Endothelial cell of umbilical vein (primary cell): Measurements from ENCODE around the gene ABHD17A. TPM values are rescaled to one million over a fixed set of nuclear protein-coding genes. Genes with fewer than 3 reads are reported as not detected.

Experiments
- BruUV-seq: library from RNA; stranded (reverse); fragments of 400-500 nt; replicated peaks from 2 replicates; lab custom pipeline; 2021; lab: Mats Ljungman, UMichigan
- CTCF ChIA-PET: fragments of 300-600, 350-600 bp; sonication (Branson Sonifier 250); formaldehyde crosslinking; loops from one replicate; lab custom pipeline; 2021; ENCODE audit warnings: antibody characterized with exemption, inconsistent platforms; lab: Charles Lee
- POLR2A ChIA-PET: fragments of 300-600, 350-600 bp; sonication (Branson Sonifier 250); formaldehyde crosslinking; loops from one replicate; lab custom pipeline; 2021; ENCODE audit warnings: antibody characterized with exemption, inconsistent platforms; lab: Charles Lee
- DNase-seq: peaks from one replicate; pipeline ENCODE4 v3.0.0-alpha.2; 2011; ENCODE audit warnings: low read depth, low spot score
- FAIRE-seq: peaks from 2 replicates; lab custom pipeline; 2011; peaks lifted over from hg19 to GRCh38; lab: Jason Lieb, UNC
- H2AFZ ChIP-seq: 2 replicates; pipeline ENCODE4 v1.6.0; 2012; ENCODE audit warnings: low read depth, low read length, control low read depth, inconsistent platforms
- H3K27ac ChIP-seq: 2 replicates; pipeline ENCODE4 v1.5.1; 2011; ENCODE audit warnings: low read depth, mild to moderate bottlenecking, control low read depth, low read length, moderate library complexity; ENCODE audit not compliant: insufficient read depth
- H3K27me3 ChIP-seq, 2 experiments: 2 replicates each; pipeline versions ENCODE4 v1.6.0 to v1.6.1; 2011; ENCODE audit warnings: low read length in 2 of 2, mixed read lengths in 1 of 2; ENCODE audit not compliant: control insufficient read depth in 2 of 2, insufficient read depth in 2 of 2
- H3K36me3 ChIP-seq, 2 experiments: 2 replicates in 1 of 2; 3 replicates in 1 of 2; pipeline ENCODE4 v1.5.1; 2011; ENCODE audit warnings: low read length in 2 of 2, mild to moderate bottlenecking in 1 of 2, moderate library complexity in 1 of 2; ENCODE audit not compliant: control insufficient read depth in 2 of 2, insufficient read depth in 2 of 2; ENCODE audit errors: extremely low read depth in 1 of 2
- H3K4me1 ChIP-seq: 3 replicates; pipeline ENCODE4 v1.5.1; 2011; ENCODE audit warnings: mild to moderate bottlenecking, low read length; ENCODE audit not compliant: control insufficient read depth, insufficient read depth; ENCODE audit errors: extremely low read depth
- H3K4me2 ChIP-seq: 2 replicates; pipeline ENCODE4 v1.6.1; 2011; ENCODE audit warnings: low read length, control low read depth, mixed read lengths; ENCODE audit not compliant: insufficient read depth
- H3K4me3 ChIP-seq, 3 experiments: fragments of 200-600 bp in 1 of 3; sonication (generic), shearing (Covaris generic) in 1 of 3; replicated peaks in 1 of 3; 2 replicates each; pipeline ENCODE4 v1.5.1; 2011 to 2016; ENCODE audit warnings: control low read depth in 3 of 3, low read length in 3 of 3, mild to moderate bottlenecking in 2 of 3, inconsistent platforms in 1 of 3, low read depth in 1 of 3, moderate library complexity in 1 of 3; ENCODE audit not compliant: insufficient read depth in 1 of 3
- H3K79me2 ChIP-seq: 2 replicates; pipeline ENCODE4 v1.6.0; 2012; ENCODE audit warnings: low read length, inconsistent platforms; ENCODE audit not compliant: control insufficient read depth, insufficient read depth
- H3K9ac ChIP-seq: replicated peaks from 2 replicates; pipeline ENCODE3; 2011; ENCODE audit warnings: low read length, control low read depth; ENCODE audit not compliant: insufficient read depth; ENCODE audit errors: extremely low read depth
- H3K9me1 ChIP-seq: replicated peaks from 3 replicates; pipeline ENCODE4 v1.6.0; 2011; ENCODE audit warnings: mild to moderate bottlenecking, low read length; ENCODE audit not compliant: control insufficient read depth, insufficient read depth; ENCODE audit errors: extremely low read depth
- H3K9me3 ChIP-seq: replicated peaks from 2 replicates; pipeline ENCODE4 v1.5.1; 2012; ENCODE audit warnings: low read length, inconsistent platforms; ENCODE audit not compliant: control insufficient read depth, insufficient read depth
- H4K20me1 ChIP-seq: replicated peaks from 2 replicates; pipeline ENCODE3; 2011; ENCODE audit warnings: mild to moderate bottlenecking, low read length; ENCODE audit not compliant: control insufficient read depth, insufficient read depth; ENCODE audit errors: extremely low read depth
- EZH2 ChIP-seq: IDR thresholded peaks from 2 replicates; pipeline ENCODE4 v1.6.1; 2012; ENCODE audit warnings: borderline replicate concordance, low read depth, mild to moderate bottlenecking, moderate library complexity, low read length, inconsistent platforms; ENCODE audit not compliant: severe bottlenecking
- FOS ChIP-seq: IDR thresholded peaks from 2 replicates; pipeline ENCODE4 v1.6.1; 2011; ENCODE audit warnings: mild to moderate bottlenecking, low read length, moderate library complexity, borderline replicate concordance; ENCODE audit not compliant: insufficient read depth
- GATA2 ChIP-seq: IDR thresholded peaks from 2 replicates; pipeline ENCODE4 v1.7.0; 2011; ENCODE audit warnings: low read depth, mild to moderate bottlenecking, moderate library complexity, mixed read lengths, low read length; ENCODE audit not compliant: insufficient read length, insufficient read depth
- JUN ChIP-seq: IDR thresholded peaks from 2 replicates; pipeline ENCODE4 v1.6.1; 2011; ENCODE audit warnings: borderline replicate concordance, low read depth; ENCODE audit not compliant: insufficient read length, insufficient read depth
- MYC ChIP-seq: IDR thresholded peaks from one replicate; pipeline ENCODE4 v1.6.1; 2011; ENCODE audit warnings: mild to moderate bottlenecking, low read depth, low read length
- POLR2A ChIP-seq: IDR thresholded peaks from 2 replicates; pipeline ENCODE4 v1.6.1; 2012; ENCODE audit warnings: low read depth, mild to moderate bottlenecking, control low read depth, low read length
- POLR2AphosphoS5 ChIP-seq: IDR thresholded peaks from 2 replicates; pipeline ENCODE4 v1.6.1; 2012; ENCODE audit warnings: low read depth, mild to moderate bottlenecking, control low read depth, low read length, moderate library complexity; ENCODE audit not compliant: insufficient read depth
- dilution Hi-C: fragments of 300-500 bp; cut with MboI; formaldehyde crosslinking; loops from one replicate; pipeline ENCODE4 v1.15.0; 2019; ENCODE audit warnings: low sequenced_read_pairs; ENCODE audit not compliant: extremely low pct_ligation_motif_present
- intact Hi-C: fragments of 100-400 bp; cut with micrococcal nuclease; formaldehyde crosslinking; loops from one replicate; pipeline ENCODE4 v1.10.0; 2022
- polyA plus RNA-seq, 4 experiments: library from polyadenylated mRNA; depleted of rRNA in 3 of 4; stranded (reverse) in 3 of 4; unstranded in 1 of 4; fragments of >200 nt; gene quantifications; 2 replicates each; pipeline versions ENCODE4 v1.2.1 to v1.2.3, GENCODE V29; 2011 to 2012; ENCODE audit warnings: missing spikeins in 1 of 4
- total RNA-seq: library from RNA; stranded (reverse); gene quantifications from 2 replicates; pipeline ENCODE4 v1.2.3, GENCODE V29; 2021
- TF ChIP-seq, protein P1 (sequence below): IDR thresholded peaks from 2 replicates; pipeline ENCODE4 v1.6.1; 2011; ENCODE audit not compliant: insufficient read depth, insufficient read length
- TF ChIP-seq, protein P2 (sequence below), 2 donors: IDR thresholded peaks; 1 replicate in 1 of 2; 2 replicates in 1 of 2; pipeline ENCODE4 v1.5.1; 2011; ENCODE audit warnings: low read length in 2 of 2, mild to moderate bottlenecking in 2 of 2, moderate library complexity in 2 of 2, control low read depth in 1 of 2, inconsistent platforms in 1 of 2, low read depth in 1 of 2; ENCODE audit not compliant: insufficient read depth in 1 of 2; ENCODE audit errors: extremely low read depth in 1 of 2

The ABHD17A gene
- total and polyA plus RNA-seq, 2 donors (not counting 3 experiments of a cell fraction or from before 2014, with no cell fraction given): 89.8 to 143 TPM

GRCh38 chr19:1910177-1910576, 24.9 kb upstream of the ABHD17A start:
- Histone ChIP-seq H3K9ac (no peak overlapping the region), H2AFZ (no peak overlapping the region), H3K27me3 (no peaks in the 10 kb centered on the region), H3K9me1 (no peaks in the 10 kb centered on the region), H3K4me3 (no peak overlapping the region), H3K79me2 (peaks cover 60% of the 10 kb centered on the region), H3K36me3 (peaks cover 0 to 13% of the 10 kb centered on the region in 2 experiments), H3K4me1 (no peaks in the 10 kb centered on the region), H3K4me2 (no peak overlapping the region), H3K9me3 (no peaks in the 10 kb centered on the region), H4K20me1 (no peaks in the 10 kb centered on the region), H3K27ac (no peak overlapping the region)
- ChIA-PET POLR2A (no interaction called here), CTCF (no interaction called here)
- TF ChIP-seq, protein P1, sequence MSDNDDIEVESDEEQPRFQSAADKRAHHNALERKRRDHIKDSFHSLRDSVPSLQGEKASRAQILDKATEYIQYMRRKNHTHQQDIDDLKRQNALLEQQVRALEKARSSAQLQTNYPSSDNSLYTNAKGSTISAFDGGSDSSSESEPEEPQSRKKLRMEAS: no peak
- TF ChIP-seq GATA2: no peak
- TF ChIP-seq MYC: no peak
- TF ChIP-seq FOS: no peak
- no peak for TF ChIP-seq EZH2
- TF ChIP-seq POLR2A: no peak
- TF ChIP-seq, protein P2, sequence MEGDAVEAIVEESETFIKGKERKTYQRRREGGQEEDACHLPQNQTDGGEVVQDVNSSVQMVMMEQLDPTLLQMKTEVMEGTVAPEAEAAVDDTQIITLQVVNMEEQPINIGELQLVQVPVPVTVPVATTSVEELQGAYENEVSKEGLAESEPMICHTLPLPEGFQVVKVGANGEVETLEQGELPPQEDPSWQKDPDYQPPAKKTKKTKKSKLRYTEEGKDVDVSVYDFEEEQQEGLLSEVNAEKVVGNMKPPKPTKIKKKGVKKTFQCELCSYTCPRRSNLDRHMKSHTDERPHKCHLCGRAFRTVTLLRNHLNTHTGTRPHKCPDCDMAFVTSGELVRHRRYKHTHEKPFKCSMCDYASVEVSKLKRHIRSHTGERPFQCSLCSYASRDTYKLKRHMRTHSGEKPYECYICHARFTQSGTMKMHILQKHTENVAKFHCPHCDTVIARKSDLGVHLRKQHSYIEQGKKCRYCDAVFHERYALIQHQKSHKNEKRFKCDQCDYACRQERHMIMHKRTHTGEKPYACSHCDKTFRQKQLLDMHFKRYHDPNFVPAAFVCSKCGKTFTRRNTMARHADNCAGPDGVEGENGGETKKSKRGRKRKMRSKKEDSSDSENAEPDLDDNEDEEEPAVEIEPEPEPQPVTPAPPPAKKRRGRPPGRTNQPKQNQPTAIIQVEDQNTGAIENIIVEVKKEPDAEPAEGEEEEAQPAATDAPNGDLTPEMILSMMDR (IDR thresholded peaks at IDR 0.05; ENCODE audit: extremely low read depth in 1 of 2, insufficient read depth in 1 of 2, low read depth in 1 of 2, low read length in 2 of 2): no peak
- TF ChIP-seq JUN: no peak
- no peak for TF ChIP-seq POLR2AphosphoS5
- no TSS peak for BruUV-seq
- DNase-seq (no peak), FAIRE-seq (no peak)
- dilution Hi-C loops: no loop called here
- intact Hi-C loops: no loop called here
